HG03097 (cell line): ENCODE measurements around the gene PARD6B.
"Not testable (repeated sequence)": the region's sequence is repeated elsewhere in the genome, so short reads cannot be mapped to it uniquely, and the experiment has no call there.

Source experiments
- ATAC-seq: cut with Tn5 transposase; IDR thresholded peaks from one replicate; pipeline ENCODE4 v1.9.1; 2021; ENCODE audit not compliant: unreplicated experiment, low FRiP score

Gene PARD6B

GRCh38 chr20:50744143-50744792, 12.9 kb downstream of the PARD6B start:
- no peak for ATAC-seq

GRCh38 chr20:50745634-50746137, 14.3 kb downstream of the PARD6B start:
- ATAC-seq, result no peak

GRCh38 chr20:50746138-50746940, 15.0 kb downstream of the PARD6B start:
- ATAC-seq, result no peak

GRCh38 chr20:50747275-50747674, 15.9 kb downstream of the PARD6B start:
- no peak for ATAC-seq

GRCh38 chr20:50750145-50750671, 18.8 kb downstream of the PARD6B start:
- ATAC-seq, result no peak

- ATAC-seq, result no peak
These were observed 21.8 kb downstream of the PARD6B start for GRCh38 chr20:50753152-50753551.

- no peak for ATAC-seq
These were observed 23.0 kb downstream of the PARD6B start for GRCh38 chr20:50754420-50754819.

GRCh38 chr20:50756447-50756846, 25.1 kb downstream of the PARD6B start:
- no peak for ATAC-seq

- no peak for ATAC-seq
These were observed 27.1 kb downstream of the PARD6B start for GRCh38 chr20:50758469-50758868.

GRCh38 chr20:50758992-50759391, 27.6 kb downstream of the PARD6B start:
- no peak for ATAC-seq

- no peak for ATAC-seq
These were observed 28.3 kb downstream of the PARD6B start for GRCh38 chr20:50759678-50760077.

- no peak for ATAC-seq
These were observed 30.7 kb downstream of the PARD6B start for GRCh38 chr20:50762045-50762422.

- no peak for ATAC-seq
These were observed 31.2 kb downstream of the PARD6B start for GRCh38 chr20:50762435-50763220.

- not testable (repeated sequence) for ATAC-seq
These were observed 32.4 kb downstream of the PARD6B start for GRCh38 chr20:50763550-50764458.

GRCh38 chr20:50765251-50765650, 33.9 kb downstream of the PARD6B start:
- not testable (repeated sequence) for ATAC-seq

GRCh38 chr20:50765674-50766073, 34.3 kb downstream of the PARD6B start:
- ATAC-seq, result no peak

- ATAC-seq, result not testable (repeated sequence)
These were observed 35.8 kb downstream of the PARD6B start for GRCh38 chr20:50766955-50767809.

GRCh38 chr20:50768991-50769390, 37.6 kb downstream of the PARD6B start:
- not testable (repeated sequence) for ATAC-seq

- ATAC-seq, result not testable (repeated sequence)
These were observed 38.2 kb downstream of the PARD6B start for GRCh38 chr20:50769551-50770085.
